HG02943 (cell line): ENCODE results near the gene MSI2.

ENCODE experiments used
- ATAC-seq: cut with Tn5 transposase; IDR thresholded peaks from one replicate; pipeline ENCODE4 v1.9.1; 2021; ENCODE audit warnings: mild to moderate bottlenecking, low read depth, moderate library complexity; ENCODE audit not compliant: unreplicated experiment

Gene MSI2

DNA sequence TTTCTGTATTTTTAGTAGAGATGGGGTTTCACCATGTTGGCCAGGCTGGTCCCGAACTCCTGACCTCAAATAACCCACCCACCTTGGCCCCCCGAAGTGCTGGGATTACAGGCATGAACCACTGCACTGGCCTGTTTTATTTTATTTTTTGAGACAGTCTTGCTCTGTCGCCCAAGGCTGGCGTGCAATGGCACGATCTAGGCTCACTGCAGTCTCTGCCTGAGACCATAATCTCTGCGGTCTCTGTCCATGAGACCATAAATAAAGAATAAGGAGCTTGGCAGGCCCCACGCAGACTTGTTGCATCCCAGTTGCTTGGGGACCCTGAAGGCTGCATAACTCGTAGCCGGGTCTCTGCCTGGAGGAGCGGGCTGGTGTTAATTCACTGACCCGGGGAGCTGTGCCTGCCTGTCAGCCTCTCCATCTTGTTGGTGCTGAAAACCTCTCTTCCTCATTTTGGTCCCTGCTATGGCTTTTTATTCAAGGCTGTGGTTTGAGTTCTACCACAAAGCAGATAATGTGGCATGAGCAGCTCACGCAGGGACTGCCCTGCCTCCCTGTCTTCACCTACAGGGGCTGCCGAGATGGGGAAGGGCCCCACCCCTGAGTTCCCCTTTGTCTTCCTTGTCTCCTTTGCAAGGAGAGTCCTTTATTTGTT, 82.1 kb downstream of the MSI2 start:
- ATAC-seq: peak; percentile 62

DNA sequence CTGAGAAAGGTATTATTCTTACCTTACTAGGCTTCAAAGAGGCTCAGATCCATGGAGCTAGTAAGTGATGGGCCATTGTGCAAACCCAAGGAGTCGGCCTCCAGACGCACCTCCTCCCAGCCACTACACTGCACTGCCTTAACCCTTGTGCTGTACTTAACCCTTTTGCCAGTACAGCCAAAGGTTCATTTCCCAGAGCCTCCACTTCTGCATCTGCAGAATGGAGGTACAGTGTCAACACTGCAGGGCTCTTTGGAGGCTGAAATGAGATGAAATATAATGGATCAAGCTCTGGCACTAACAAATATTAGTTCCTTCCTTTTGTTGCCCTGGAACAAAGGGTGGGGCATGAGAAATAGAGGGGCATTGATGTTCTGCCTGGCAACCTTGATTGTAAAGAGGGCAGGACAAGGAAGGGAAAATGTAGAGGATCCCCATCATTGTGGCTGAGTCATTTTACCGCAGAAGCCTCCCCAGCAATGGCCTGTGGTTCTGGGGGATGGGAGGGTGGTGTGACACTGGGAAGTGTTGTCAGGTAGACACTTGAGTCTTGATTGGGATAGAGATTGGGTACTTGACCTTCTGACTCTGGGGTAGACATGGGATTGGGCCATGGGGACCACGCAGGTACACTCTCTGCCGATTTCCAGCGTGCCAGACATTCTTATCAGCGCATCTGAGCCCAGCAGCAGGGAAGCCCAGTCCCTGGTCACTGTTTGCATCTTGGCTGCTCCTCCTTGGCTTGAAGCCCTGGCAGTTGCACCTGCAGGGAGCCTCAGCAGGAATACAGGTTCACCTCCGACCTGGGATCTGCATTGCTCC, 84.0 kb downstream of the MSI2 start:
- ATAC-seq: no peak

DNA sequence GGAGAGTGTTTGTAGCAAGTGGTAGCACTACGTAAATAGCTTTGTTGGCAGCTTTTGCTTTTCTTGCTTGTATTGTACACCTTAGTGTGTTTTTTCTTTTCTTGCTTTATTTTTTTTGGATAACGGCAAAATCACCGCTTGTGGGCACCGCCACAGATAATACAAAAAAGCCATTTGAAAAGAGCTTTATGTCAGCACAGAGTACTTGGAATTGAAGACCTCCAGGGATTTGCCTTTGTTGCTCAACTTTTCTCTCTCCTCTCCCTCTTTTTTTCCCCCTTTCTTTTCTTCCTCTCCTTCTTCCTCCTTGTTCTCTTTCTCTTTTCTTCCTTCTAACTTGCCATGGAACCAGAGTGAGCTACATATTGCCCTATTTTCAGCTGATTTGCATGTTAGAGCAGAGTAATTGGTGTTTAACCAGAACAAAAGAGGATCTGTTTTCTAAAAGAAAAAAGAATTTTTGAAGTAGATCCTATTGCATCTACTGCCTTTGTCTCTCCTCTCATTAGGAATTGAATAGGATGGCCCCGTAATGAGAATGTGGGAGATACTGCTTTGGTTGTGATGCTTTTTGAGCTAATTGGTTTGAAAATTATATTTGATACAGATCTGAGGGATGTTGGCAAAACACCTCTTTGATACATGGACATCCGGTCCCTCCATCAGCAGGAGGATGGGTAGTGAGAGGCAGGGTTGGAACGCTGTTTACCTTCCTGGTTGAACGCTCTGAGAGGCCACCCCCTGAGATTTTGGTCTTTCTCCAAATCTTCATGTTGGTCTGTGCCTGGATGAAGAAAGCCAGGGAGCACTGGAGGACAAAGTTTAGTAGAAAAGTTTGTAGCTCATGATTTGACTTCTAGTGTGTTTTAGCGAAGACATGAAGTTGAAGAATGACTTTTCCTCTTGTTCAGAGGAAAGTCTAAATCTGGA, 85.6 kb downstream of the MSI2 start:
- no peak for ATAC-seq

DNA sequence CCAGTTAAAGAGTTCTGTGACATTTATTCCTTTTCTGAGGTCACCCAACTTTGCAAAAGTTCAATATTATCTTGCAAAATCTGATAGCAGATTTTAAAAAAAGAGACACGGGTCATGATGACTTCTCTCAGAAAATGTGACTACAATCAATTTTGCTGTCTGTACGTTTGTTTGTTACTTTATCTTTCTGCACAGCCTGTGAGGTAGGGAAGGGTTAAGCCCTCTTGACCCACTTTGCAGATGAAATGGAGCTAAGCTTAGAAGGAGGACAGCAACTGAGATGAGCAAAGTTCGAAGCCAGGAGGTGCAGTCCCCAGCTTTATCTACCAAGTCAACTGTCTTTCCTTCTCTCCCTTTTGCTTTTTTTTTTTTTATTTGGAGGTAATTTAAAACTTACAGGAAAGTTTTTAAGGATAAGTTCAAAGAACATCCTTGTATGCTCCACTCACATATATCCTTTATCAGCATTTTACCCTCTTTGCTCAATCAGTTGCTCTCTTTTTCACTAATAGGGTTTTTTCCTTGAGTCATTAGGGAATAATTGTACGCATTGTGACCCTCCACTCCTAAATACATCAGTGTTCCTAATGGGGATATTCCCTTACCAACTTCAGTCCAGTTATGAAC, 86.8 kb downstream of the MSI2 start:
- no peak for ATAC-seq

DNA sequence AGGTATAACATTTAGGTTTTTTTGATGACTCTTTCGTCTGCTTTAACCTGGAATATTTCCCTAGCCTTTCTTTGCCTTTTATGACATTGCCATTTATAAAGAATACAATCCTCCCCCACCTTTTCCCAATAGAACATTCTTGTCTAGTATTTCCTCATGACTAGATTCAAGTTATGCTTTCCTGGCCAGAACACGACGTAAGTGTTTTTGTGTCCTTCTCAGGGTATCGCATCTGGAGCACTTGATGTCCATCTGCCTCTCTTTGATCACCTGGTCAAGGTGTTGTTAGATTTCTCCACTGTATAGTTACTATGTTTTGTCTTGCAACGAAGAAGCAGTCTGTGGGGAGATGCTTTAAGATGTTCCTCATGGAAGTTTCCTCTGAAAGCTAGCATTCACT, 87.4 kb downstream of the MSI2 start:
- ATAC-seq: no peak

DNA sequence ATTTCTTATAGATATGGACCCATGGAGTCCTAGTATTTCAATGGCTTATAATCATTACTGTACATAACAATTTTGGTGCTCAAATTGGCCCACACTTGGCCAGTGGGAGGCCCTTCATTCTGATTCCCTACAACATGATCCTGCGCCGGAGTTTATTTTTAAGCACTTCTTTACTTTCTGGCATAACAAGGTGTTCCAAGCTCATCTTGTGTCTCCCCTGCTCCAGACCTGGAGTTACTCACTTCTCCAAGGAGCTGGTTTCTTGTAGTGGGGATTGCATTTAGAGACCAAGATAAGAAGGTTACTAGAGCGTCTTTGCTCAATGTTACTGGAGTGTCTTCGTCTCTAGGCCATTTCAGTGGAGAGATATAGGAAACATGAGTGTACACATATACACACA, 87.9 kb downstream of the MSI2 start:
- ATAC-seq: no peak

DNA sequence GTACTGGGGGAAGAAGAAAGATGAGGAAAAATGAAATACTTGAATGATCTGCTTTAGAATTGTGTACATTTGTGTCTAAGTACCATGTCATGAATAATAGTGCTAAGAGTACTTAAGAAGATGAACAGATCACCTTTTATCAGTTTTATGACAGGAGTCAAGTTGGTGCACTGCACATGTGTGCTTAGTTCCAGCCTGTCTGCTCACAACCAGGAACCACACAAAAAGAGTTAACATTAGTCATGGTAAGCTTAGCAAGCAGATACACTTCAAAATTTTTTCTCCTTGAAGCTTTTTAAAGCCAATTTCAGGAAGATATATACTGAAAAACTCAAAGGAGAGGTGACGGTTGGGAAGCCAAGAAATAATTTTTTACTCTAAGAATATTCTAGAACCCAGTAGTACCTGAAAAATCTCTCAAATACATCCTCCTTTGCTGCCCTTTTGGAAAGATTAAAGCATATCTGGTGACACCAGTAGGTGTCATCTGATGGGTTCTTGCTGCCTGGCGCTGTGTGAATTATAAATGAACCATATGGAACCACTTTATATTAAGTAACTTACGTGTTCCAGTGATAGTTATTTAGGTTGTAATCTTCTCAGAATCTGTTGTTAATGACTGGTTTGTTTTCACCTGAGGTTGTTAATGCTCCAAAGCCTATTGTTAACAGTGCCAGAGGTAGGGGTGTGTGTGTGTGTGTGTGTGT, 93.4 kb downstream of the MSI2 start:
- no peak for ATAC-seq

DNA sequence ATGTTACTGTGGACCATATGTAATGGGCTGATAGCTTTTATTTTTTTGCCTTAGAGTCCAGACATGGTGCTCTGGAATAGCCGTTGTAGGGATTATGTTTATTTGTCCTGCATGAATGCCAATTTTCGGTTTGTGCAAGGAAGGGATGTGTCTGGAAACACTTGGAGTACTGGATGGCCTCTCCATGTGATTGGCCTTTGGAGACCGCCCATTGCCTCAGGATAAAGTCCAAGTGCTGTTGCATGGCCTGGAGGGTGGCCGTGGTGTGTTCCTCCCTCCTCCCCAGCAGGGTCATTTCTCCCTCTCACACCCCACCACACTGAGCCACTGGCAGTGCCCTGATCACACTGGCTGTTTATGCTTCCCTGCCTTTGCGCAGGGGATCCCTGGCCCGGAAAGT, 93.9 kb downstream of the MSI2 start:
- no peak for ATAC-seq

DNA sequence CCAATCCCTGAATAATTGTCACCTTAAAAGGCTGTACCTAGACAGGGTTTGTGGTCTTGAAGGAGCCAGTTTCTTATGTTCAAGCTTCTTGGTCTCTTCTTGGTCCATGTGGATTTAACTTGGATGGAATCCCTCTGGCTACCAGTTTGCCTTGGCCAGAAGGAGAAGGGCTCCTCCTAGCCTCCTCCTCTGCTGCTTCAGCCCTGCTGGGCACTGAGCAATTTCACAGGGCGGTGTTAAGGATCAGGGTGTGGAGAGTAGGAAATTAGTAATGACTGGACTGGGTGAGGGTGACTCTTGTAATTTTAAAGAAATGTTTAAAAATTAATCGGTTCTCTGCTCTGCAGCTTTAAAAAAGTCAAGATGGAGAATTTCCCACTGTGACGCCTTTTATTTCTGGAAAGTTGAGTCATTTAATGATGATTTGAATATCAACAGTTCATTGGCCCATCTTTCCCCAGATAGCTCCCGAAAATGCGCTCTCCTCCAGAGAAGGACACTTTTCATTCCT, 96.4 kb downstream of the MSI2 start:
- no peak for ATAC-seq

DNA sequence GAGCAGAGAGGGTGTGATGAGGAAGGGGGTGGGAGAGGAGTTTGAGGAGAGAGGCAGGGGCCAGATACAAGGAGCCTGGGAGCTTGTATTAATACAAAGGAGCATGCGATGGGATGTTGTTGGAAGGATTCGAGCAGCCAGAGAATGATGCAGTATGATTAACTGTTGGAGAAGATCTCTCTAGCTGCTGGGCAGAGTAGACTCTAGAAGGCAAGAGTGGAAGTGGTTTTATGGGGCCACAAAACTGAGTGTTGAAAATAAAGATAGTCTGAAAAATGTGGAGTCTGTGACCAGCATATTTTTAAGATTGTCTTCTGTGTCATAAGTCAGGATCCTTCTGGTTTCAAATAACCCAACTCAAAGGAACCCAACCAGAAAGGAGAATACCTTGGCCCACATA, 98.3 kb downstream of the MSI2 start:
- ATAC-seq: no peak

DNA sequence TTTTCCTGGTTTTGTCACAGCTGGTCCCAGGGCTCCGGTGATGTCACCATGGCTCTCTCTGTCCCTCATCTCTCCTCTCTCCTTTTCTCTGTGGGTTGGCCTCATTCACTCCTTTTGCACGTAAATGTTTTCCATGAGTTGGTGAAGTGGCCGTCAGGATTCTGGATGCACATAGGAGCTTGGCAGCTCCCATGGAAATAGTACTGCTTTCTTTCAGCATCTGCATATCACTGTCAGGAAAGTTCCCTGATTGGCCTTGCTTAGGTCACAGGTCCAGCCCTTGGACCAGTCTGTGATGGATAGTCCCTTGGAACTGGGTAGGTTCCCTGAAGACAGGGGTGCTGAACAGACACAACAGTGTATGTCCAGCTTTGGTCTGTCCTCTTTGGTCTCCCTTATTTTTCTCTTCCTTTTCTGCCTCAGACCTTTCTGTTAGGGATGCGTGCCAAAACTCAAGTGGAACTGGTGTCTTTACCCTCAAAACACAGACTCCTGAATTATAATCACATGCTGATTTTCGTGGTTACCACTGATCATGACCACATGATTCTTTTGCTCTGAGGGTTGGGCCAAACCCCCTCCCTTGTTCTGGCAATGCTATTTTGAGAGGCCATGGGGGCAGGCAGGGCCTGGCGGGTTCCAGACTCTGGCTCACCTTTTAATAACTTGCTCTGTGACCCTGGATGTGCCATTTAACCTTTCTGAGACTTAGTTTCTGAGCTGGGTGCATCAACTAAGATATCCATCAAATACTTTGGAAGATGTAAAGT, 99.0 kb downstream of the MSI2 start:
- ATAC-seq: no peak

DNA sequence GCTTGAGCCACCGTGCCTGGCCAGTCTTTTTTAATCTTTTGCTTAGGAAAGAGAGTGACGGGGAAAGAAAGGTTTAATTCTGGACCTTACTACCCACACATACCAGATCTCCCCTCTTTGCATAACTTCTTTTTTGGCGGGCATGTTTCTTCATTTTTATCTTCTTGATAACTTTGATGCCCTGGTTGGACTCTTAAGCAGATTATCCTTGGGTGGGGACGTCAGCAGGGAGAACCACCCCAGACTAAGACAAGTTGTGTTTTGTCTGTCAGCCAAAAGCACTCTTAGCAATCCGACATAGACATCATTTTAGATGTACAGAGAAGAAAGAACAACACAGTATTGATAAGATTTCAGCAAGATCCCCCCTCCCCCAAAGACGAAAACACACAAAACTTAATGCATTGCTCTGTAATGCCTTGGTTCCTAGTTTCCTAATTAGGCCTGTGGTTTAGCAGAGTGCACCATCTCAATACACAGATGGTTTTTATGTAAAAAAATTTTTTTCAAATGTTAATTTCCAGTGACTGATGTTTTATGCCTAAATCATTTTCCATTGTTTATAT, 99.9 kb downstream of the MSI2 start:
- ATAC-seq: peak; percentile 14

DNA sequence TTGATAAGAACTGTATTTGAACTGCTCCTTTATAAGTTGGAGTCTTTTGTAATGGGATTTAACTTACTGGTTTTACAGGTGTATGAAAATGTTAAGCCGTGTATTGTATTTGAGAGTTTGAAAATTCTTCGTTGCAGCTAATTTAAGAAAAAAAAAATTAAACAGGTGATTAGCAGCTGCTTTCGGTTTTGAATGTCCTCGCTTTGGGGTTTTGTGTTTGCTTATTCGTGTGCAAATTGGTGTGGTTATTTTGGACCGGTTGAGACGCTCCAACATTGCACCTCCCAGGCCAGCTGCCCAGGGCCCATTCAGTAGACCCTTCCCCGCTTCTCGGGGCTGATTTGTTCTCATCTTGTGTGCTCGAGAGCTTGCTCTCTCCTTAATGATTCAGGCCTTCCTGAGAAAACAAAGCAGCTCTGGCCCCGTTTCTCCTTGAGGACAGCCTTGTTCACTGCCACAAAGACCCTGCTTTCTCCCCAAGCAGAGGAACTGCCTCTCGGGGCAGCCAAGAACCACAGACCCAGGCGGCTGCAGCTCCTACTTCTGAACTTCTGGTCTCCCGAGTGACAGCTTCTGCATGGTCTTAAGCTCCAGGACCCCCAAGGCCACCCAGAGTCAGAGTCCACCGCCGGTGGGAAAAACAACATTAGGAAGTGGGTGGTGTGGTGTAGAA, 100.5 kb downstream of the MSI2 start:
- ATAC-seq: peak; percentile 47

DNA sequence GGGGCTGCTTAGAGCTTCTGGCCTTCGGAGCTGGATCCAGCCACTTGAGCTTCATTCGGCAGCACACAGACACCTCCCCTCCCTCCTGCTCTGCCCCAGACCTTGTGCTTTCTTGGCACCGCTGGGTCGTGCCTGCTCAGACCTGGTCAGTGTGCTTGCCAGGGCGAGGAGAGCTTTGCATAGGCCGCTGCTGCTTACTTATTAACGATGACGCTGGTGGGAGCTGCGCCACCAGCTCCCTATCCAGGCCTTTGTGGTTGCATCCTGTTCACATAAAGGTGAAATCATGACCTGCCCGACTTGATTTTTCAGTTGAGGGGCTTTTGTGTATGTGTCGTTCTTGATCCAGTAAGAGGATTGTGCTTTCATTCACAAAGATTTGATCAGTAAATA, 101.1 kb downstream of the MSI2 start:
- peak; percentile 70 for ATAC-seq

DNA sequence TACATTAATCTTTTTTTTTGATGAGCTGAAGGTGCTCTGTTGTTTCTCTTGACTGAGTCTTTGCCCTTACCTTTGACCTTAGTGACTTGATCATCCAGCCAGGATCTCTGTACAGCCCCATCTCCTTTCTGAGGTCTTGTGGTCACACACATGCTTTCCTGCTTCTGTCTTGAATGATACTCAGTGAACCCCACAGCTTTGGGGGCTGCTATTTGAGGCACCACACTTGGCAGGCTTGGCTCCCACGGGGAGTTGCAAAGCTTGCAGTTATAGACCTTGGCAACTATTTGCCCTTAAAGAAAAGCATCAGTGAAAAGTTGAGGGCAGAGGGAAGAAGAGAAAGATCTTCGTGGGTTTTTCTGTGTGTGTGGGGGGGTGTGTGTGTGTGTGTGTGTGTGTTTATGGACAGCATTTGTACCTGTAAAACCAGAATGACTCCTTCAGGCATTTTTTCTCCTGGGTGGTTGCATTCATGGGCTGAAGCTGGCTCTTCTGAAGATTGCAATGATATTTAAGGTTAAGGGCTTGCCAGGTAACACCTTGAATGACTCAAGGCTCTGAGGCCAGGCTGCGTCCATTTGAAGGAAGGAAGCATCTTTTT, 101.6 kb downstream of the MSI2 start:
- peak; percentile 46 for ATAC-seq

DNA sequence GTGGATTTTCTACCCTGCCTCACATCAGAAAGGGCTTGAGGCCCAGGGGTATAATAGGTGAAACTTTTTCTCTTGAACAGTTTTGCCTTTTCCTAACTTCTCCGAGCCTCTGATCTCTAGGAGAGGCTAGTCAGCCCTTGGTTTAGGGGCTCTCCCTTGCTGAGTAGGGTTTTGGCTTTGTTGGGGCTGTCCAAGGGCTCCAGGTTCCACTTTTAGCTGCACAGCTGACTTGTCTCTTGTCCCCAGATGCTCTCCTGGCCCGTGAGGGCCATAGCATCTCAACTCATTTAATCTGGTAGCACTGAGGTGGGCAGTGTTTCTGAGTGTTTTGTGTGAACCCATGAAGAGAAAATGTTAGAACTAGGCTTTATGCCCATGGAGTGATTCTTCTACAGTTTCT, 103.9 kb downstream of the MSI2 start:
- ATAC-seq: no peak

DNA sequence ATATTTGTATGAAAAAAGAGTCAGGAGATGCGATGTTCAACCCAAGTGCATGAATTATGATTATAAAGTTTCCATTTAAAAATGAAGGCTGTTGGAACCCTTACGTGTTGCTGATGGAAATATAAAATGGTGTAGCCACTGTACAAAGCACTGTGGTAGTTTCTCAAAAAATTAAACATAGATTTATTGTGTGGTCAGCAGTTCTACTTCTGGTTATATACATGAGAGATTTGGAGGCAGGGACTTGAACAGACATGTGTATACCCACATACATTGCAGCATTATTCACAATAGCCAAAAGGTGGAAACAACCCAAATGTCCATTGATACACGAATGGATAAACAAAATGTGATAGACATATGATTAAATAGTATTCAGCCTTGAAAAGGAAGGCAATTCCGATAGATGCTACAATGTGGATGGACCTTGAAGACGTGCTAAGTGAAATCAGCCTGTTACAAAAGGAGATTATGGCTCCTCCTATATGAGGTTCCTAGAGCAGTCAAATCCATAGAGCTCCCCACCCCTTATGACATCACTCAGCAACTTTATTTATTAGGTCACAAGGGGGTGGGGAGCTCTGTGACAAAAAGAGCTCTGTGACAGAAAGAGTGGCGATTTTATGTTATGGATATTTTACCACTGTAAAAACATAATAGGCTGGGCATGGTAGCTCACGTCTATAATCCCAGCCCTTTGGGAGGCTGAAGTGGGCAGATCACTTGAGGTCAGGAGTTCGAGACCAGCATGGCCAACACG, 106.7 kb downstream of the MSI2 start:
- ATAC-seq: no peak
